ENCODE measurements around the gene RPTOR.

GRCh38 chr17:80952291-80952690 lies 407.7 kb downstream of the RPTOR start:
- TF ChIP-seq CTCF (IDR thresholded peaks at IDR 0.05) (no peak), POLR2A (IDR thresholded peaks at IDR 0.05) (no peak)
